Cardiac fibroblast (primary cell): ENCODE data around the gene DPEP1.
A peak's percentile ranks its signal among the peaks of the same experiment; 100 is the strongest.

ENCODE experiments used
- DNase-seq, 2 donors: peaks; one replicate each; pipeline versions ENCODE4 v3.0.0 to v3.0.0-alpha.2; 2010; ENCODE audit warnings: low read depth in 2 of 2
- H3K4me3 ChIP-seq, 2 donors: replicated peaks in 1 of 2; 1 replicate in 1 of 2; 2 replicates in 1 of 2; pipeline ENCODE4 v1.5.1; 2011; ENCODE audit warnings: low read depth in 2 of 2, low read length in 2 of 2, mild to moderate bottlenecking in 2 of 2, moderate library complexity in 1 of 2
- CTCF ChIP-seq: IDR thresholded peaks from one replicate; pipeline ENCODE4 v1.5.1; 2011; ENCODE audit warnings: low read depth, mild to moderate bottlenecking, low read length, inconsistent platforms

The DPEP1 gene

GRCh38 chr16:89653656-89654295 is 40.3 kb downstream of the DPEP1 start:
- no peak for DNase-seq
- H3K4me3 ChIP-seq: no peak overlapping the region
- no peak for TF ChIP-seq CTCF

GRCh38 chr16:89655062-89655643 is 41.7 kb downstream of the DPEP1 start:
- DNase-seq: no peak
- TF ChIP-seq CTCF: no peak

GRCh38 chr16:89656435-89657121 is 43.1 kb downstream of the DPEP1 start:
- peak overlapping the region; percentile 97 to 99 for H3K4me3 ChIP-seq
- DNase-seq: no peak
- no peak for TF ChIP-seq CTCF

More at GRCh38 chr16:89655062-89655643, 41.7 kb downstream of the DPEP1 start:
- H3K4me3 ChIP-seq: no peak overlapping the region

- DNase-seq: peak; percentile 86 to 89
- peak within 1 kb of the TSS; percentile 97 to 99 for H3K4me3 ChIP-seq
- TF ChIP-seq CTCF: no peak
These were observed 44.2 kb downstream of the DPEP1 start, which contains the start of the genes CHMP1A and SPATA33 for GRCh38 chr16:89657442-89658220. TSS of gene CHMP1A (minus strand) at chr16:89657708. CDS start at chr16:89657588, 120 bp downstream. TSS of gene SPATA33 (plus strand) at chr16:89657836. CDS start at chr16:89657912, 76 bp downstream.

- peak in 1 of 2 donors; percentile 14 for DNase-seq
- no peak for TF ChIP-seq CTCF
These were observed 44.9 kb downstream of the DPEP1 start for GRCh38 chr16:89658221-89658879.

GRCh38 chr16:89660146-89660545 is 46.7 kb downstream of the DPEP1 start:
- TF ChIP-seq CTCF: no peak
- no peak for DNase-seq
- H3K4me3 ChIP-seq: no peak overlapping the region

More at GRCh38 chr16:89658221-89658879, 44.9 kb downstream of the DPEP1 start:
- H3K4me3 ChIP-seq: peak overlapping the region; percentile 97 to 99
